Measurements from ENCODE around the gene RNF112.

The RNF112 gene

DNA sequence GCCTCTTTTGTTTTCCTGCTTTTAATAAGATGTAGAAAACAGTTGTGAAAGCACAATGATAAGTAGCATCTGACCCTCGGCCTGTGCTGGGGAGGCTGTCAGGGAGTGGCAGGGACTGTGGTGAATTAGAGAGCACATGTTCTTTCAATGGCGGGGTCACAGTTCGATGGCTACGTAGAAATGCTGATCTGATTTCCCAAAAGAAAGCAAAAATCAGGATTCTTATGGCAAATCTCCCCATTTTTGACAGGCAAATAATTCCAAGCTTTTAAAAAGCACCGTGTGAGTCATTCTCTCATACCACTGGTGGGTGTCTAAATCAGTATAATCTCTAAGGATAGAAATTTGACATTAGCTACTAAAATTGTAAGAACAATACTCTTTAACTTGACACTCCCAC is 36.9 kb upstream of the RNF112 start:
- TF ChIP-seq, protein P1, sequence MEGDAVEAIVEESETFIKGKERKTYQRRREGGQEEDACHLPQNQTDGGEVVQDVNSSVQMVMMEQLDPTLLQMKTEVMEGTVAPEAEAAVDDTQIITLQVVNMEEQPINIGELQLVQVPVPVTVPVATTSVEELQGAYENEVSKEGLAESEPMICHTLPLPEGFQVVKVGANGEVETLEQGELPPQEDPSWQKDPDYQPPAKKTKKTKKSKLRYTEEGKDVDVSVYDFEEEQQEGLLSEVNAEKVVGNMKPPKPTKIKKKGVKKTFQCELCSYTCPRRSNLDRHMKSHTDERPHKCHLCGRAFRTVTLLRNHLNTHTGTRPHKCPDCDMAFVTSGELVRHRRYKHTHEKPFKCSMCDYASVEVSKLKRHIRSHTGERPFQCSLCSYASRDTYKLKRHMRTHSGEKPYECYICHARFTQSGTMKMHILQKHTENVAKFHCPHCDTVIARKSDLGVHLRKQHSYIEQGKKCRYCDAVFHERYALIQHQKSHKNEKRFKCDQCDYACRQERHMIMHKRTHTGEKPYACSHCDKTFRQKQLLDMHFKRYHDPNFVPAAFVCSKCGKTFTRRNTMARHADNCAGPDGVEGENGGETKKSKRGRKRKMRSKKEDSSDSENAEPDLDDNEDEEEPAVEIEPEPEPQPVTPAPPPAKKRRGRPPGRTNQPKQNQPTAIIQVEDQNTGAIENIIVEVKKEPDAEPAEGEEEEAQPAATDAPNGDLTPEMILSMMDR (IDR thresholded peaks at IDR 0.05; ENCODE audit: insufficient read depth, low read depth, low read length, missing control alignments): no peak
- H3K4me3 ChIP-seq (ENCODE audit: low read depth, low read length): no peak overlapping the region
- no peak for DNase-seq (ENCODE audit: low read depth)

DNA sequence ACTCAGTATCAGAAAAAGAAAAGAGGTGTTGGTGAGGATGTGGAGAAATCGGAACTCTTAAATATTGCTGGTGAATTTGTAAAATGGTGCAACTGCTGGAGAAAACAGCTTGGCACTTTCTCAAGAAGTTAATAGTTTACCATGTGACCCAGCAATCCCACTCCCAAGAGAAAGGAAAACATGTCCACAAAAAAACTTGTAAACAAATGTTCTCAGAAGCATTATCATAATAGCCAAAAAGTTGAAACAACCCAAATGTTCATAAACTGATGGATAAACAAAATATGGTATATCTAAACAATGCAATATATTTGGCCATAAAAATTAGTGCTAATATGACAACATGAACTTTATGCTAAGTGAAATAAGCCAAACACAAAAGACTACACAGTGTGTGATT is 35.3 kb upstream of the RNF112 start:
- DNase-seq (ENCODE audit: low read depth): no peak
- no peak overlapping the region for H3K4me3 ChIP-seq (ENCODE audit: low read depth, low read length)
- TF ChIP-seq, protein P1 (IDR thresholded peaks at IDR 0.05; ENCODE audit: insufficient read depth, low read depth, low read length, missing control alignments): no peak

DNA sequence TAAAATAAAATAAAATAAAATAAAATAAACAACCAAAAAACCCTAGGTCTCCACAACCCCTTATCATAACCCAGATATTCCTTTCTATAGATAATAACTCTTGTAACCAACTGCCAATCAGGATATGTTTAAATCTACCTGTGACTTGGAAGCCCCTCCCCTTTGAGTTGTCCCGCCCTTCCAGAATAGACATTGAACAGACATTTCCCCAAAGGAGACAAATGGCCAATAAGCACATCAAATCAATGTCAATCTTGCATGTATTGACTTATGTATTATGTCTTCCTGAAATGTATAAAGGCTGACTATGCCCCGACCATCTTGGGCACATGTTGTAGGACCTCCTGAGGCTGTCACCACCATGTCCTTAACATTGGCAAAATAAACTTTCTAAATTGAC is 34.2 kb upstream of the RNF112 start:
- peak overlapping the region; percentile 73 for H3K4me3 ChIP-seq (ENCODE audit: low read depth, low read length)
- TF ChIP-seq, protein P1 (IDR thresholded peaks at IDR 0.05; ENCODE audit: insufficient read depth, low read depth, low read length, missing control alignments): no peak
- peak; percentile 31 for DNase-seq (ENCODE audit: low read depth)

DNA sequence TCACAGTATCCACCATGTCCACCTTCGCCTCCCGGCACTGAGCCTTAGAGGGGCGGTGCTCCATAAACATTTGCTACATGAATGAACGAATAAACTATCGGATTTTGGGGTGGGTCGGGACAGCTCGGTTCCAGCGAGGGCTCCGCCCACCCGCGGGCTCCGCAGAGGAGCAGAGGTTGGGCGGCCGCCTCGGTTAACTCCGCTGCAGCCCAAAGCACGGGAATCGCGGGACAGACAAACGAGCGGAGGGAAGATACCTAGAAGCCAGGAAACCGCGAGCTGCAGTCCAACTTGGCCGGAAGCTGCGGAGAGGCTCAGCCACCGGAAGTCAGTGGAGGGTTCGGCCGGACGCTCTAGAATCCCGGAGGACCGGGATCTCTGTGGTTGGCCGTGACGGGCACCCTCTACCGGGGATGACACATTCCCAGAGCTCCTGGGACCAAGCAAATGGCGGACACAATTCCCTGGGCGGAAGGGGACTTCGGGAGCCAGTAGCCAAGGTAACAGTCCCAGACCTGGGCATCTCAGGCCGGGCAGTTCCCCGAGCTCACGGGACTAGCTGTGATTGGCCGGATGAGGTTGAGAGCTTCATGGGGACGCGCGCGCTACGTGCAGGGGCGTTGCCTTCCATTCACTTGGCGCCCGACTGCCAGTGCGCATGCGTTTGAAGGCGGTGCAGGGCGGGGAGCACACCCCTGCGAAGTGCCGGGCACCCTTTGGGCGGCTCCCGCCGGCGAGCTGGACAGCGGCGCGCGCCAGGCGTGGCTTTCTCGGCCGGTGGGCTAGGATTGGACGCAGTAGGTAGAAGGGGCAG is 33.2 kb upstream of the RNF112 start:
- peak; percentile 99 for DNase-seq (ENCODE audit: low read depth)
- TF ChIP-seq, protein P1 (IDR thresholded peaks at IDR 0.05; ENCODE audit: insufficient read depth, low read depth, low read length, missing control alignments): no peak

DNA sequence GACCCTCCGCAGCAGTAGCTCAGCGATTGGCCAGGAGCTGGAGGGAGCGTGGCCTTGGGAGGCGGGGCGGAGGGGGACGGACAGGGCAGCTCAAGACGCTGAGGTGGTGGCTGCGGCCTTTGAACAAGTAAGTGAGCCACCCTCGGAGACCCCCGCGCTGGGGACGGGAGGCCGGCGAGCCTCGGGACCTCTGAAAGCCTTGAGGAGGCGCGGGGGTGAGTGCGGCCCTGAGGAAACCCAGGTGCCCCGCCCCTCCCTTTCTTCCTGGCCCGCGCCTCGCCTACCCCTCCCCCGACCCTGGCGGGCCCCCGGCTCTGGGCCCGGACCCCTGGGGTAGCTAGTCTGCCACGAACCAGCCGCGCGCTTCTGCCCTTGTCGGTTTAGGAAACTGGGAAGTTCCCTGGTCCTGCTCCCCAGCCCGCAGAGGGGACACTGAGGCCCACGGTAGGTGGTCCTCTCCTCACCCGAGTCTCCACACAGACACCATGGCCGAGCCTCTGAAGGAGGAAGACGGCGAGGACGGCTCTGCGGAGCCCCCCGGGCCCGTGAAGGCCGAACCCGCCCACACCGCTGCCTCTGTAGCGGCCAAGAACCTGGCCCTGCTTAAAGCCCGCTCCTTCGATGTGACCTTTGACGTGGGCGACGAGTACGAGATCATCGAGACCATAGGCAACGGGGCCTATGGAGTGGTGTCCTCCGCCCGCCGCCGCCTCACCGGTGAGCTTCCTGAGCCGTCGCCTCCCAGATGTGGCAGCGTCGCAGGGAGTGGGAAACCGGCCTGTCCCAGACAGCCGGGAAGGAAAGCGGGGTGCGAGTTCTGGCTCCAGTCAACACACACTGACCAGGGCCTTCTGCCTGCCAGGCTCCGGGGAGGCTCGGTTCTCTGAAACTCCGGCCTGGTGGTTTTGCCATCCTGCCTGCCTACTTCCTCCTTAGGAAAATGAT is 32.3 kb upstream of the RNF112 start, which contains the start of gene MAPK7:
MAPK7 (plus strand) TSS at position 83 of the 945 bp plus-strand sequence; CDS start at position 486, 403 bp downstream.
- H3K4me3 ChIP-seq (ENCODE audit: low read depth, low read length): peak within 1 kb of the TSS; percentile 73
- DNase-seq (ENCODE audit: low read depth): no peak
- TF ChIP-seq, protein P1 (IDR thresholded peaks at IDR 0.05; ENCODE audit: insufficient read depth, low read depth, low read length, missing control alignments): no peak

More for the DNA sequence above, 33.2 kb upstream of the RNF112 start:
- peak overlapping the region; percentile 73 for H3K4me3 ChIP-seq (ENCODE audit: low read depth, low read length)

DNA sequence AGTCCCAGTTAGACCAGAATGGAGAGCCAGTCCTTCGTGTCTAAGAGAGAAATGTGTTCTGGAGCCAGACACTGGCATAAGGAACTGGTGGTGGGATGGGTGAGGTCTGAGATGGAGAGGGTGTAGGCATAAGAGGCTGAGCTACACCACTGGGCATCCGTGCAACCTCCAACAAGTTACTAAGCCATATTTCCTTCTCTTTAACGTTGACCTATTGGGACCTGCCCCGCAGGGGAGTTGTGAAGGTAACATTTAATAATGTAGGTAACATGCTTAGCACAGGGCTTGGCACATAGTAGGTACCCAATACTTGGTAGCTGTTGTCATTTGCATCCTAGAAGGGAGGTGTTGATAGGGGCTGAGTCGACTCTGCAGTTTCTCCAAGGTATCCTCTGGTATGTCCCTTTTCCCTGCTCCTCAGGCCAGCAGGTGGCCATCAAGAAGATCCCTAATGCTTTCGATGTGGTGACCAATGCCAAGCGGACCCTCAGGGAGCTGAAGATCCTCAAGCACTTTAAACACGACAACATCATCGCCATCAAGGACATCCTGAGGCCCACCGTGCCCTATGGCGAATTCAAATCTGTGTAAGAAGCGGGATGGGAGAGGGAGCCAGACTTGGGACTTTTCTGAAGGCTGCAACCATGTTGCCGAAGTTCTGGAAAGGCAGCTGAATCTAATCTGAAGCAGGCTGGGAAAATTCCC is 31.5 kb upstream of the RNF112 start:
- TF ChIP-seq, protein P1 (IDR thresholded peaks at IDR 0.05; ENCODE audit: insufficient read depth, low read depth, low read length, missing control alignments): no peak
- H3K4me3 ChIP-seq (ENCODE audit: low read depth, low read length): peak overlapping the region; percentile 73
- DNase-seq (ENCODE audit: low read depth): no peak
